ENCODE results near the gene OPCML. TPM values are rescaled to one million over a fixed set of nuclear protein-coding genes. Genes with fewer than 3 reads are reported as not detected.

Gene OPCML
- total RNA-seq, 1 experiment from 2014 or later = 0.13 TPM

- no peak for TF ChIP-seq CTCF (conservative IDR thresholded peaks at IDR 0.05; ENCODE audit: low read depth, low read length)
- TF ChIP-seq EZH2 (IDR thresholded peaks at IDR 0.05; ENCODE audit: borderline replicate concordance, low read depth, low read length, poor library complexity, severe bottlenecking) = no peak
- DNase-seq (ENCODE audit: low spot score) = no peak
- intact Hi-C loops (cut with micrococcal nuclease; ENCODE audit: unreplicated experiment) = no loop called here
- Histone ChIP-seq H3K9me3 (ENCODE audit: low read depth, low read length, poor library complexity, severe bottlenecking) (no peaks in the 10 kb centered on the region), H3K36me3 (ENCODE audit: insufficient read depth, low read length, poor library complexity, severe bottlenecking) (no peaks in the 10 kb centered on the region), H3K27ac (ENCODE audit: low read depth, low read length, poor library complexity, severe bottlenecking) (no peak overlapping the region), H3K4me1 (ENCODE audit: insufficient read depth, low read length, poor library complexity, severe bottlenecking) (peaks cover 10% of the 10 kb centered on the region), H3K27me3 (replicated peaks; ENCODE audit: insufficient read depth, low read depth, low read length, poor library complexity) (no peaks in the 10 kb centered on the region), H3K4me3 (ENCODE audit: low read depth, low read length, poor library complexity, severe bottlenecking) (no peak overlapping the region)
- ChIA-PET CTCF (no interaction called here), POLR2A (ENCODE audit: low non-redundant PET) (interaction anchor here (0.6 kb wide), 1 partner anchor 18 kb away, joined by 4 read pairs; no protein-coding TSS in a partner anchor)
- no TSS peak for BruUV-seq (replicated peaks)
Measured at GRCh38 chr11:132981131-132981956, 551.0 kb downstream of the OPCML start.

GRCh38 chr11:132980670-132981069 is 551.6 kb downstream of the OPCML start:
- Histone ChIP-seq H3K9me3 (ENCODE audit: low read depth, low read length, poor library complexity, severe bottlenecking) (no peaks in the 10 kb centered on the region), H3K4me1 (ENCODE audit: insufficient read depth, low read length, poor library complexity, severe bottlenecking) (peaks cover 10% of the 10 kb centered on the region), H3K27me3 (replicated peaks; ENCODE audit: insufficient read depth, low read depth, low read length, poor library complexity) (no peaks in the 10 kb centered on the region), H3K4me3 (ENCODE audit: low read depth, low read length, poor library complexity, severe bottlenecking) (no peak overlapping the region), H3K36me3 (ENCODE audit: insufficient read depth, low read length, poor library complexity, severe bottlenecking) (no peaks in the 10 kb centered on the region), H3K27ac (ENCODE audit: low read depth, low read length, poor library complexity, severe bottlenecking) (no peak overlapping the region)
- CTCF ChIA-PET = no interaction called here
- POLR2A ChIA-PET (ENCODE audit: low non-redundant PET) = no interaction called here
- DNase-seq (ENCODE audit: low spot score) = no peak
- TF ChIP-seq CTCF (conservative IDR thresholded peaks at IDR 0.05; ENCODE audit: low read depth, low read length) = no peak
- no peak for TF ChIP-seq EZH2 (IDR thresholded peaks at IDR 0.05; ENCODE audit: borderline replicate concordance, low read depth, low read length, poor library complexity, severe bottlenecking)
- no TSS peak for BruUV-seq (replicated peaks)
- intact Hi-C loops (cut with micrococcal nuclease; ENCODE audit: unreplicated experiment) = no loop called here

GRCh38 chr11:132977746-132978145 is 554.6 kb downstream of the OPCML start:
- intact Hi-C loops (cut with micrococcal nuclease; ENCODE audit: unreplicated experiment) = no loop called here
- Histone ChIP-seq H3K36me3 (ENCODE audit: insufficient read depth, low read length, poor library complexity, severe bottlenecking) (no peaks in the 10 kb centered on the region), H3K9me3 (ENCODE audit: low read depth, low read length, poor library complexity, severe bottlenecking) (no peaks in the 10 kb centered on the region), H3K4me1 (ENCODE audit: insufficient read depth, low read length, poor library complexity, severe bottlenecking) (no peaks in the 10 kb centered on the region), H3K27me3 (replicated peaks; ENCODE audit: insufficient read depth, low read depth, low read length, poor library complexity) (no peaks in the 10 kb centered on the region), H3K27ac (ENCODE audit: low read depth, low read length, poor library complexity, severe bottlenecking) (no peak overlapping the region), H3K4me3 (ENCODE audit: low read depth, low read length, poor library complexity, severe bottlenecking) (no peak overlapping the region)
- CTCF ChIA-PET = no interaction called here
- no peak for DNase-seq (ENCODE audit: low spot score)
- TF ChIP-seq EZH2 (IDR thresholded peaks at IDR 0.05; ENCODE audit: borderline replicate concordance, low read depth, low read length, poor library complexity, severe bottlenecking) (no peak), CTCF (conservative IDR thresholded peaks at IDR 0.05; ENCODE audit: low read depth, low read length) (no peak)
- no TSS peak for BruUV-seq (replicated peaks)
- POLR2A ChIA-PET (ENCODE audit: low non-redundant PET) = no interaction called here

All from A673 (cell line).